ENCODE results near the gene INPP4B. TPM values are rescaled to one million over a fixed set of nuclear protein-coding genes. Genes with fewer than 3 reads are reported as not detected.

INPP4B gene
- total and polyA plus RNA-seq, 2 donors (not counting 1 experiment from before 2014, with no cell fraction given) = 19.7 to 22.2 TPM

DNA sequence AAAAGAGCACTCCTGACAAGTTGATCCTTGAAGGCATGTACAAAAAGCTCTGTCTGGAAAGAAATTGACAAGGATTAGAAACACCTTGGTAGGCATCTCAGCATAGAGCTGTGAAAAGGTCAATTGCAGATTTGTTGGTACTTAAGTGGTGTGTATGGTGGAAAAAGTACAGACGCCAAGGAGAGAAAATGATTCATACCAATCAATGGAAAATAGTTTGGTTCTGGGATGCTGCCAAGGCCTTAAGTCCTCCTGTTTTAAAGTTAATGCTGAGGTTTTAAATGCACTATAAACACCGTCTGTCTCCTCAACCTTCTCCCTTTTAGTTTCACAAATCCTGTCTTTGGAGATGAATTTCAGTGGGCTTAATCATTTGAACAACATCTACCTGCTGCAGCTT lies 685.6 kb downstream of the INPP4B start:
- no peak overlapping the region for H3K9ac ChIP-seq (ENCODE audit: insufficient read depth, low read length)
- TF ChIP-seq EZH2 (IDR thresholded peaks at IDR 0.05; ENCODE audit: low read length, missing control alignments) = no peak
- TF ChIP-seq, protein P1, sequence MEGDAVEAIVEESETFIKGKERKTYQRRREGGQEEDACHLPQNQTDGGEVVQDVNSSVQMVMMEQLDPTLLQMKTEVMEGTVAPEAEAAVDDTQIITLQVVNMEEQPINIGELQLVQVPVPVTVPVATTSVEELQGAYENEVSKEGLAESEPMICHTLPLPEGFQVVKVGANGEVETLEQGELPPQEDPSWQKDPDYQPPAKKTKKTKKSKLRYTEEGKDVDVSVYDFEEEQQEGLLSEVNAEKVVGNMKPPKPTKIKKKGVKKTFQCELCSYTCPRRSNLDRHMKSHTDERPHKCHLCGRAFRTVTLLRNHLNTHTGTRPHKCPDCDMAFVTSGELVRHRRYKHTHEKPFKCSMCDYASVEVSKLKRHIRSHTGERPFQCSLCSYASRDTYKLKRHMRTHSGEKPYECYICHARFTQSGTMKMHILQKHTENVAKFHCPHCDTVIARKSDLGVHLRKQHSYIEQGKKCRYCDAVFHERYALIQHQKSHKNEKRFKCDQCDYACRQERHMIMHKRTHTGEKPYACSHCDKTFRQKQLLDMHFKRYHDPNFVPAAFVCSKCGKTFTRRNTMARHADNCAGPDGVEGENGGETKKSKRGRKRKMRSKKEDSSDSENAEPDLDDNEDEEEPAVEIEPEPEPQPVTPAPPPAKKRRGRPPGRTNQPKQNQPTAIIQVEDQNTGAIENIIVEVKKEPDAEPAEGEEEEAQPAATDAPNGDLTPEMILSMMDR (conservative IDR thresholded peaks at IDR 0.05 in 1 of 2, IDR thresholded peaks at IDR 0.05 in 1 of 2; ENCODE audit: low read depth in 1 of 2, low read length in 2 of 2) = no peak
- H3K27ac ChIP-seq (ENCODE audit: insufficient read depth, low read length) = no peak overlapping the region
- H3K4me3 ChIP-seq (replicated peaks in 1 of 4; ENCODE audit: control extremely low read depth in 1 of 4, insufficient read depth in 1 of 4, low read depth in 3 of 4, low read length in 4 of 4) = no peak overlapping the region
- H3K79me2 ChIP-seq (ENCODE audit: control insufficient read depth, insufficient read depth, low read length) = no peaks in the 10 kb centered on the region
- H3K4me1 ChIP-seq (ENCODE audit: control insufficient read depth, extremely low read depth, insufficient read depth, low read length) = no peaks in the 10 kb centered on the region
- H4K20me1 ChIP-seq (ENCODE audit: control insufficient read depth, extremely low read depth, insufficient read depth, low read length) = no peaks in the 10 kb centered on the region
- H3K9me3 ChIP-seq (ENCODE audit: control insufficient read depth, insufficient read depth, low read depth, low read length) = no peaks in the 10 kb centered on the region
- DNase-seq (ENCODE audit: low read depth in 2 of 2) = peak in 1 of 2 donors; percentile 64
- H3K36me3 ChIP-seq (ENCODE audit: control insufficient read depth, insufficient read depth, low read length) = no peaks in the 10 kb centered on the region
- no peak overlapping the region for H2AFZ ChIP-seq (ENCODE audit: low read length)
- no peaks in the 10 kb centered on the region for H3K27me3 ChIP-seq (ENCODE audit: control insufficient read depth, insufficient read depth, low read length)
- no peak overlapping the region for H3K4me2 ChIP-seq (ENCODE audit: extremely low read depth, insufficient read depth, low read length)

GRCh38 chr4:142158980-142159379 lies 687.1 kb downstream of the INPP4B start:
- TF ChIP-seq EZH2 (IDR thresholded peaks at IDR 0.05; ENCODE audit: low read length, missing control alignments) = no peak
- TF ChIP-seq, protein P1 (conservative IDR thresholded peaks at IDR 0.05 in 1 of 2, IDR thresholded peaks at IDR 0.05 in 1 of 2; ENCODE audit: low read depth in 1 of 2, low read length in 2 of 2) = no peak
- Histone ChIP-seq H4K20me1 (ENCODE audit: control insufficient read depth, extremely low read depth, insufficient read depth, low read length) (no peaks in the 10 kb centered on the region), H3K36me3 (ENCODE audit: control insufficient read depth, insufficient read depth, low read length) (no peaks in the 10 kb centered on the region), H3K27ac (ENCODE audit: insufficient read depth, low read length) (no peak overlapping the region), H3K4me1 (ENCODE audit: control insufficient read depth, extremely low read depth, insufficient read depth, low read length) (no peaks in the 10 kb centered on the region), H3K4me3 (replicated peaks in 1 of 4; ENCODE audit: control extremely low read depth in 1 of 4, insufficient read depth in 1 of 4, low read depth in 3 of 4, low read length in 4 of 4) (no peak overlapping the region), H2AFZ (ENCODE audit: low read length) (no peak overlapping the region), H3K27me3 (ENCODE audit: control insufficient read depth, insufficient read depth, low read length) (no peaks in the 10 kb centered on the region), H3K4me2 (ENCODE audit: extremely low read depth, insufficient read depth, low read length) (no peak overlapping the region), H3K9me3 (ENCODE audit: control insufficient read depth, insufficient read depth, low read depth, low read length) (no peaks in the 10 kb centered on the region), H3K9ac (ENCODE audit: insufficient read depth, low read length) (no peak overlapping the region), H3K79me2 (ENCODE audit: control insufficient read depth, insufficient read depth, low read length) (no peaks in the 10 kb centered on the region)
- no peak for DNase-seq (ENCODE audit: low read depth in 2 of 2)

- Histone ChIP-seq H3K4me2 (ENCODE audit: extremely low read depth, insufficient read depth, low read length) (no peak overlapping the region), H3K27ac (ENCODE audit: insufficient read depth, low read length) (no peak overlapping the region), H3K9ac (ENCODE audit: insufficient read depth, low read length) (no peak overlapping the region), H3K9me3 (ENCODE audit: control insufficient read depth, insufficient read depth, low read depth, low read length) (no peaks in the 10 kb centered on the region), H2AFZ (ENCODE audit: low read length) (no peak overlapping the region), H3K36me3 (ENCODE audit: control insufficient read depth, insufficient read depth, low read length) (no peaks in the 10 kb centered on the region), H4K20me1 (ENCODE audit: control insufficient read depth, extremely low read depth, insufficient read depth, low read length) (no peaks in the 10 kb centered on the region), H3K4me1 (ENCODE audit: control insufficient read depth, extremely low read depth, insufficient read depth, low read length) (no peaks in the 10 kb centered on the region), H3K27me3 (ENCODE audit: control insufficient read depth, insufficient read depth, low read length) (no peaks in the 10 kb centered on the region), H3K79me2 (ENCODE audit: control insufficient read depth, insufficient read depth, low read length) (no peaks in the 10 kb centered on the region), H3K4me3 (replicated peaks in 1 of 4; ENCODE audit: control extremely low read depth in 1 of 4, insufficient read depth in 1 of 4, low read depth in 3 of 4, low read length in 4 of 4) (no peak overlapping the region)
- no peak for DNase-seq (ENCODE audit: low read depth in 2 of 2)
- no peak for TF ChIP-seq EZH2 (IDR thresholded peaks at IDR 0.05; ENCODE audit: low read length, missing control alignments)
- TF ChIP-seq, protein P1 (conservative IDR thresholded peaks at IDR 0.05 in 1 of 2, IDR thresholded peaks at IDR 0.05 in 1 of 2; ENCODE audit: low read depth in 1 of 2, low read length in 2 of 2) = no peak
These were observed 689.8 kb downstream of the INPP4B start for GRCh38 chr4:142156256-142156655.

Data from fibroblast of lung (primary cell).